GM21447 (cell line): ENCODE results near the gene UBAC1.
"Not testable (repeated sequence)": the region's sequence is repeated elsewhere in the genome, so short reads cannot be mapped to it uniquely, and the experiment has no call there.

ENCODE experiments used
- ATAC-seq: cut with Tn5 transposase; IDR thresholded peaks from one replicate; pipeline ENCODE4 v1.9.1; 2021; ENCODE audit not compliant: unreplicated experiment

Gene UBAC1

DNA sequence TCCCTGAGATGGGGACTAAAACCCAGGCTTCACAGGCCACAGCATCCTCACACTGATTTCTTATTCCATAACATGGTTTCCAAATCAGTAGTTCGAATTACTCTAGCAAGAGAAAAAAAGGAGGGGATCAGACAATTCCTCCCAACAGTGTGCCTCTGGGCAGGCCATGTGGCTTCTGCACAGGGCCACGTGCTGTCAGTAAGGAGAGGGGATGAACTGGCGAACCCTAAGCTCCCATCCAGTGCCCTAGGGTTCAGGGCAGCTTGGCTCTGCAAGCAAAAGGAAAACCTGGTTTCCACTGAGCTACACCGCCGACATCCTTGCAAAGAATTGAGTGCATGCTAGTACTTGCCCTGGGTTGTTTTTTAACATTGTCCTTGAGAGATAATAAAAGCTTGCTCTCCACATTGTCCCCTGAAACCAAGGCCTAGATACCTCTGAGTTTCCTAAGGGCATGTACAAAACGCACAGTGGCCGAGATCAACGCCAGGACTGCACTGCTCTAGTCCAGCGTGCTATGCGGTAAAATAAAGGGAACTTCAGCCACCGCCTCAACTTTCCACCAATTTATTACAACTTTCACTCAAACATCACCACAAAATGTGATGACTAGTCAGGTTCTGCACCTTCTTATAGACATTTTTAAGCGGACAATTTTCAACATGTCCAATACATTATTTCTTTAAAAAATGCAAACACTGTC is 58.4 kb downstream of the UBAC1 start:
- ATAC-seq = no peak

DNA sequence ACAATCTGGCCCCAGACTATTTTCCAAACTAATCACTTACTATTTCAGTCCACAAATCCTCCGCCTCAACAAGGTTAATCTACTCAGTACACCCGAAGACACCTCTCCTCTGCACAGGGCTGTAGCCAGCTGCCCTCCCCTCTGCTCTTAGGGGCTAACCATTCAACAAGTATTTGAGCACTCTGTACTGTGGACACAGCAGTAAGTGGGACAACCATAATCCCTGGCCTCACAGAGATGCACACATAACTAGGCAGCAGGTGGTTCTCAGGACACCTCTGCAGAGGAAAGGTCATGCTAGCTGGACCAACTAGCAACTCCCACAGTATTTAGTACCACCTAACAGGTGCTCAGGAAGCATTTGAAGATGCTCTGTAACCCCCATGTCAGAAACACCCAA is 59.3 kb downstream of the UBAC1 start:
- ATAC-seq = no peak

DNA sequence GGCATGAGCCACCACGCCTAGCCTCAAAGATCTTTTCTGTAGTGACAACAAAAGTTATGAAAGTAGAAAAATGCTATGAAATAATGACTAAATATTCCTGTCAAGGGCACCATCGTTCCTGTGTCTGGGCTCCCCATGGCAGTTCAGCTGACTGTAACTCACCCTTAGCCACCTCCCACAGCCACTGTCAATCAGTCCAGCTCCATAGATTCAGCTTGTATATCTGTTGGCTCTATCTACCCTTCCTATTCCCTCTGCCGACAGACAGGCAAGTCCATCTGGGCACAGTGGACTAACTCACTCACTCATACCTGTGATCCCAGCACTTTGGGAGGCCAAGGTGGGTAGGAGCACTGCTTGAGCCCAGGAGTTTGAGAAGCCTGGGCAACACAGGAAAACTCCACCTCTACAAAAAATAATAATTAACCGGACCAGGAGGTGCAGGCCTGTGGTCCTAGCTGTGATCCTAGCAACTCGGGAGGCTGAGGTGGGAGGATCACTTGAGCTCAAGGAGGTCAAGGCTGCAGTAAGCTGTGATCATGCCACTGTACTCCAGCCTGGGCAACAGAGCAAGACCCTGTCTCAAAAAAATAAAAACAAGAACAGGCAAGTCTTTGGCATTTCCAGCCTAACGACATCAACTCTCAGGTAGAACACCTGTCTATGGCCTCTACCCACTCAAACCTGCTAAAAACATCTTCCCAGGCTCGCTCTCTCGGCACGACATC is 60.0 kb downstream of the UBAC1 start:
- no peak for ATAC-seq

DNA sequence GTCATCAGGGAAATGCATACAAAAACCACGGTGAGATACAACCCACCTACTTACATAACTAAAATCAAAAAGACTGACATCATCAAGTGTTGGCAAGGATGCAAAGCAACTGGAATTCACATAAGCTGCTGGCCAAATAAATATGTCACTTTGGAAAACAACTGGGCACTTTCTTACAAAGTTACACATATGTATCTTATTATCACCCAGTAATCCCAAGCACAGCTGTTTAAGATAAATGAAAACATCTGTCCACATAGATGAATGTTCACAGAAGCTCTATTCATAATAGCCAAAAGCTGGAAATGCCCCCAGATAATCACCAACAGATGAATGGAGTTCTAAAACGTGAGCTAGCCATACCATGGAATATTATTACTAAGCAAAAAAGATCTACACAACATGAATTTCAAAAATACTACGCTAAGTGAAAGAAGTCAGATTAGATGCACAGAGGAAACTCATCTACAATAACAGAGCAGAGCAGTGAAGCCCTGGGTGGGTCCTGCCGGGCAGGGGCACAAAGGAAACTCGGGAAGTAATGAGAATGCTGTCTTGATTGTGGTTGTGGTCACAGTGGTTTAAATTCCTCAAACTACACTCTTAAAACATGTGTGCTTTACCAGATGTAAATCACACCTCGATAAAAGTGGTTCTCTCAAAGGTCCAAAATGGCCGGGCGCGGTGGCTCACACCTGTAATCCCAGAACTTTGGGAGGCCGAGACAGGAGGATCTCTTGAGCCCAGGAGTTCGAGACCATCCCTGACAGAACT is 62.4 kb downstream of the UBAC1 start:
- no peak for ATAC-seq

DNA sequence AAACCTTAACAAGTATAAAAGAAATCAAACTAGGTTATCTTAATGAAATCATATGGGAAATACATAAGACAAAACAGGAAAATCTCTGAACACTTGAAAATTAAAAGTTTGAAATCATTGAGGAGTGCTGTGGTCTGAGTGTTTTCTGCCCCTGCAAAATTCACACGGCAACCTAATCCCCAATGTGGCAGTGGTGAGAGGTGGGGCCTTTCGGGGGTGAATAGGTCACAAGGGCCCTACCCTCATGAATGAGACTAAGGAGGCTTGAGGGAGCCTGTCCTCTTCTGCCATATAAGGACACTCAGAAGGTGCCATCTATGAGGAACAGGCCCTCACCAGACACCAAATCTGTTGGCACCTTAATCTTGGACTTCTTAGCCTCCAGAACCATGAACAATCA is 64.5 kb downstream of the UBAC1 start:
- no peak for ATAC-seq

DNA sequence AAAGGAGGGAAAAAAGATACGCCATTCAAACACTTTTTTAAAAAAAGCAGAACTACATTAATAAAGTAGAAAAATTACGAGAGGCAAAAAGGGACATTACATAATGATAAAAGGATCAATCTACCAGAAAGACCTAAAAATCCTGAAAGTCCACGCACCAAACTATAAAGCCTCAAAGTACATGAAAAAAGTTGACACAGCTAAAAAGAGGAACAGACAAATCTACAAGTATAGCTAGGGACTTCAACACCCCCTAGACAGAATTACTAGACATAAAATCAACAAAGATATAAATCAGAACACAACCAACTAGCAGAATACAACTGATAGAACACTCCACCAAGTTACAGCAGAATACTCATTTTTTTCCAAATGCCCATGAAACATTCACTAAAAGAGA is 65.0 kb downstream of the UBAC1 start:
- ATAC-seq = no peak

DNA sequence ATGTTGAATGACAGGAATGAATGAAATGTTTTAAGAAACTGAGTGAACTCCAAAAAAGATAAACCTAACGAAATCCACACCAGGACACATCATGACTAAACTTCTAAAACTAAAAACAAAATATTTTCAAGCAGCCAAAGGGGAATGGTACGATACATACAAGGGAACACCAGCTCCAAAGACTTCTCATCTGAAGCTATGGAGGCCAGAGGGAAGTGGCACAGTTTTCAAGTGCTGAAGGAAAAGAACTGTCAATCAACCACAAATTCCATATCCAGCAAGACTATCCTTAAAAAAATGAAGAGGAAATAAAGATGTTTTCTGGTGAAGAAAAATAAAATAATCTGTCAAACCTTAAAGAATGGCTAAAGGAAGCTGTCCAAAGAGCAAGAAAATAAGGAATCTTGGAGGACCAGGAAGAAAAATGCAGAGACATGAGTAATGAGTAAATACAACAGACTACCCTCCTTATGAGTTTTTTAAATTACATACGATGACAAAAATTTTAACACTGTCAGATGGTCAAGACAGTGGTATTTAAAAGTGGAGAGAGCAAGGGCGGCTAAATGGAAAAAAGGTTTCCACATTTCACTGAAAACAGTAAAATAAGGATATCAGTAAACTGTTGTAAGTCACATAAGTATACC is 65.8 kb downstream of the UBAC1 start:
- ATAC-seq = no peak

DNA sequence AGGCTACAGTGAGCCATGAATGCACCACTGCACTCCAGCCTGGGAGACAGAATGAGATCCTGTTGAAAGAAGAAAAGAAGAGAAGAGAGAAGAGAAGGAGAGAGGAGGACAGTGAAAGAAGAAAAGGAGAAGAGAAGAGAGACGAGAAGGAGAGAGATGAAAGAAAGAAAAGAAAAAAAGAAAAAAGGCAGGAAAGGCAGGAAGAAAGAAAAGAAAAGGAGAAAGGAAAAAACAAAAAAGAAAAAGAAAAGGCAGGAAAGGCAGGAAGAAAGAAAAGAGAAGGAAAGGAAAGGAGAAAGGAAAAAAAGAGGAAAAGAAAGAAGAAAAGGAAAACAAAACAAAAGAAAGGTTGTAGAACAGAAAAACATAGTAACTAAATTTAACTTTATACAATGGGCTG is 68.1 kb downstream of the UBAC1 start:
- no peak for ATAC-seq

DNA sequence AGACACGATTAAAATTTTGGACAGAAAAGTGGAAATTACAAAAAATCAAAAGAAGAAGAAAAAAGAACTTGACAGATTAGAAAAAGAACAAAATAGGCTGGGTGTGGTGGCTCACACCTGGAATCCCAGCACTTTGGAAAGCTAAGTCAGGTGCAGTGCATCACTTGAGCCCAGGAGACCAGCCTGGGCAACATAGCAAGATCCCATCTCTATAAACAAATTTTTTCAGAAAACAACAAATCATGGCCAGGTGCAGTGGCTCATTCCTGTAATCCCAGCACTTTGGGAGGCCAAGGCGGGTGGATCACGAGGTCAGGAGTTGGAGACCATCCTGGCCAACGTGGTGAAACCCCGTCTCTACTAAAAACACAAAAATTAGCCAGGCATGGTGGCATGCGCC is 68.8 kb downstream of the UBAC1 start:
- ATAC-seq = not testable (repeated sequence)

DNA sequence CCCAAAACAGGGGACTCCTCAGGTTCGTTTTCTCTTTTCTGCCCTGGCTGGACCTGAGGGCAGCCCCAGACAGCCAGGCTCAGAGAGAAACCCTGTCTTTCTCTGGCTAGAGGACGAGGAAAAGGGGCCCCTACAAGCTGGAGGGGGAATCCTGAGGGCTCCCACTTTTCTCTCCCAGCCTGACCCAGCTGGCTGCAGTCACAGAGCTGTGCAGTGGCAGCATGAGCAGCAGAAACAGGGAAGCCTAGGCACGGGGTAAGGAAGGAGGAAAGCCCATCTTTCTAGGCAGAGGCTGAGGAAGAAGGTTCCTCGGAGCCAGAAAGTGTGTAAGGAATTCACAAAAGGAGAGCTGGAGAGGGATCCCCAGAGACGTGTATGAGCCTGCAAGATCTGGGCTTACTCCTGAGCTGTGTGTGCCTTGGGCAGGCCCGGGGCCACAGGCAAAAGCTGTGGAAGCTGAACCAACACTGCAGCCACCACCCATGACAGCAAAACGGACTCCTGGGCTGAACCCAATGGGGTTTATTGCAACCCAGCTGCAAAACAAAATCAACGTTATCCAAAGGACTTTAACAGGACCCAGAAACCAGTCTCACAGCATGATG is 70.0 kb downstream of the UBAC1 start:
- no peak for ATAC-seq

DNA sequence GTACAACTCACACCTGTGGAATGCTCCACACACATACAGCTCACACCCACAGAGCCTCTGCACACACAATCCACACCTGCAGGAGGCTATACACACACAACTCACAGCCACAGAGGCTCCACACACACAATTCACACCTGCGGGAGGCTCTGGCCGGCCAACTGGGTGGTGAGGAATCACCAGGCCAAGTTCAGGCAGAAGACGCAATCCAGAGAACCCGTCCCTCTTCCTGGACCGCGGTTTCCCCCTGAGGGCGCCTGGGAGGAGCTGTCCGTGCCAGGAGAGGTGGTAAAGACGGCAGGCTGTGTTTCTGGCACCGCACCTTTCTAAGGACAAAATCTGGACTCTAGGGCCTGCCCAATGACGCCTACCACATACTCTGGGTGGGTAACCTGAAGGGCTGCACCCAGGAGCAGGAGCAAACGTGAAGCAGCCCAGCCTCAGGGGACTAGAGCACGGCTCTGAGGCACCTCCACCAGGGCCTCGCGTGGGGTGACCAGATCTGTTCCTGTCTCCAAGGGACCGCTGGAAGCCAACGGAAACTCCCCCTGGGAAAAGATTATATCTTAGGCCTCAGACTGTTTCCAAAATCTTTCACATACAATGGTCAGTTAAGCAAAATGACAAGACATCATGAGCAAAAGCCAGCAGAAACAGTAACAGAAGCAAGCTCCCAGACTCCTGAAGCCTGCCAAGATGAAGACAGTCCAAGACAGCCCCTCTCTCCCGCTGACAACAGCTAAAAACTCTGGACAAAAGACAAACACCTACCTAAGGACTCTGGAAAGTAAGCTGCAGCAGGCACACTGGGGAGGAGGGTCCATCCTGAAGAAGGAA is 70.8 kb downstream of the UBAC1 start:
- ATAC-seq = no peak

DNA sequence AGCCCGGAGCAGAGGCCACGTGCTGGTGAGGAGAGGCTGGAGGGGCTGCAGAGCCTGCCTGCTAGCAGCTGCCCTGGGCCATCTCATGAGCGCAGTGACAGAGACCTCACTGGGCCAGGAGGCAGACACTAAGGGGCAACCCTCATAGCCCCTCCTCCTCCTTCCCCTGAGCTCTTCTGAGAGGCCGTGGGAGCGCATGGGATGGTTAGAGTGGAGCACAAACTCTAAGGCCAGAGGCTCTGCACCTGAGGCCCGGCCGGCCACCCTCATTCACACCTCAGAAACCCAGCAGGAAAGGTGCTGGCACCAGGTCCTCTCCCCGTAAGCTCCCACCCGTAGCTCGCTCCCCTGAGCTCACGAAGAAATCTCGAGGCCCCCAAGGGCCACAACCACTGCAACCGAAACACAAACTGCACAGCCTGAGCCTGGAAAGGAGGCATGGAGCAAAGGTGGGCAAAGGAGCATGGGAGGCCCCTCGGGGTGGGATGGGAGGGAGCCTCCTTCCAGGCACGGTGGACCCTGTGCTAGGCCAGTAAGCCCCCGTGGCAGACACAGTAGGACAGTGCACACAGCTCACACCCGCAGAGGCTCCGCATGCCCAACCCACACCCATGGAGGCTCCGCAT is 71.5 kb downstream of the UBAC1 start:
- no peak for ATAC-seq

DNA sequence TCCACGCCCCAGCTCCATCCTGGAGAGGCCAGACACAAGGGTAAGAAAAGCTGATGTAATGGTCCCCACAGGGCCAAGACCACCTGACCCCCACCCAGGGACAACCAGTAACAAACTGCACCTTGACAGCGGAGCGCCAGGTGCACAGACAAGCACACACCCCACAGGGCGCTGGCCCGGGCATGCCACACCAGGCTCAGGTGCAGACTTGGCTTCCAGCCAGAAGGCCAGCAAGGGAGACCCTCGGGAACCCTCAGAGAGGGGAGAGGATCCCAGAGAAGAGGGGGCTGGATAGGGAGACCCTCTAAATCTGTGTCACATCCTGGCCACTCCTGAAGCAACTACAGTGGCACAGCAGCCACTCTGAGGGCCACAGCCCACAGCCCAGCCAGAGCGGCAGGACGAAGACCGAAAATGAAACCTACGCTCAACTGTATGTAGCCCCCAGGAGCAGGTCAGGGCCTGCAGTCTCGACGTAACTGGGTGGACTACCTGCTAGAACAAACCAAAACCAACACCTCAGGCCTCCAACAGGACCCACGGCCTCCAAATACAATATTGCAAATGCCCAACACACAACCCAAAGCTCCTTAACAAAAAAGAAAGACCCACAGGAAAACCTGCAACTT is 72.3 kb downstream of the UBAC1 start:
- ATAC-seq = no peak

DNA sequence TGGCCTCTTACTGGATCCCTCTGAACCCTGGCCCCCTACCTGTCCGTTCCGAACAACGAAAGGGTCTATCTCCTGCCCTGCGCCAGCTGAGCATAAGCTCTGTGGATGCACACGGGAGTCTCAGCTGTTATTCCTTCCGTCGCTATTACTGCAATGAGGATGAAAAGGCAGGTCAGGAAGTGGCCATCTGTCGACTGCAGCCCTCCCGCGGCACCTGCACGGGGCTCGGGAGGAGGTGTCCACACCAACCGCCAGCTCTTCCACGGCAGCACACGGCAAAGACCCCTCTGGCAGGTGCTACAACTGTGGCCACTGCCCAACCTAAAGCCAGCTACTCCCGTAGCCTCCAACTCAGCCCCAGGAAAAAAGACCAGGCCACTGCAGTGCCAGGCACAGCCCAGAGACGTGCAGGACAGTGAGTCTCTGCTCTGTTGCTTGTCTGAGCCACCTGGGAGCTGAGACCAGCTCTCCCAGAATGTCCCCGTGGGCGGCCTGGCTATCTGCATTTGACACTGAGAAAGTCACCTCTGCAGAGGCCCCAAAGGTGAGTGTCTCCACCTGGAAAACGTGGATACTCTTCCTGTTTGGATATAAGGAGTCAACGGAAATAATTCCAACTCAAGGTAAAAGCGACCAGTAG is 72.9 kb downstream of the UBAC1 start:
- ATAC-seq = no peak

DNA sequence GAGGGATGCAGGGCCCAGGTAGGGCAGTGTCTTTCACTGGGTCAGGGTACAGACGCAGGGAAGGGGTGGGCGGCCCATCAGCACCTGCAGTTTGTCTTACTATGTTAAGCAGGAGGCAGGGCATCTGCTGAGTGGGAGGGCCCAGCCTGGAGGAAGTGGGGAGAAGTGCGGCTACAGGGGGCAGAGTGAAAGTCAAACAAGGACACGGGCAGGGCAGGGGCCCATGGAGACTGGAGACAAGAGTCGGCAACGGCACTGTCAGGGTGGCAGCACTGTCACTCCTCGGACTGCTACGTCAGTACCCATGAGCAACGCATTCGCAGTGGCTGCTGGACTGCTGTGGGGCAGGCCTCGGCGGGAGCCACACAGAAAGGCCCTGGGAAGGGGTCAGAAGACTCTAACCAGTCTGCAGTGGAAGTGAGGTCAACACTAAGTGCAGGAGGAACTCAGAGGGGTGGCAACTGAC is 73.6 kb downstream of the UBAC1 start:
- peak; percentile 79 for ATAC-seq

DNA sequence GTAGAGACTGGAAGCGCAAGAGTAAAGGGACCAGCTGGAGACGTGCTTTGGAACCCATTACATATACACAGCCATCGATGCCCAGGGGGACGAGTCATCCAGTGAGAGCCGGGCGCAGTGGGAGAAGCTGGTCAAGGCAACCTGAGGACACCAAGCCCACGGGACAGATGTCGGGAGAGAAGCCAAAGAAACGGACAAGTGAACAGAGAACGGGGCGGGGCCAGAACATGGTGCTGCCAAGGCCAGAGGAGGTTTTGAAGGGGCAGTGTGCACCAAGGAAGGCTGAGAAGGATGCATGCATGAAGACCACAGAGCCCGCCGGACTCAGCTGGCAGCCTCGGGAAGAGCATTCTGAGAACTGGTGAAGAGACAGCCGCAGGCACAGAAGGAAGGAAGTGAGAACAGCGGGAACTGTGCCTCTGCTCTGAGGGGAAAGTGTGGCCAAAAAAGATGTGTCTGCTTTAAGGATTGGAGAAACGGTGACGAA is 74.1 kb downstream of the UBAC1 start:
- no peak for ATAC-seq

DNA sequence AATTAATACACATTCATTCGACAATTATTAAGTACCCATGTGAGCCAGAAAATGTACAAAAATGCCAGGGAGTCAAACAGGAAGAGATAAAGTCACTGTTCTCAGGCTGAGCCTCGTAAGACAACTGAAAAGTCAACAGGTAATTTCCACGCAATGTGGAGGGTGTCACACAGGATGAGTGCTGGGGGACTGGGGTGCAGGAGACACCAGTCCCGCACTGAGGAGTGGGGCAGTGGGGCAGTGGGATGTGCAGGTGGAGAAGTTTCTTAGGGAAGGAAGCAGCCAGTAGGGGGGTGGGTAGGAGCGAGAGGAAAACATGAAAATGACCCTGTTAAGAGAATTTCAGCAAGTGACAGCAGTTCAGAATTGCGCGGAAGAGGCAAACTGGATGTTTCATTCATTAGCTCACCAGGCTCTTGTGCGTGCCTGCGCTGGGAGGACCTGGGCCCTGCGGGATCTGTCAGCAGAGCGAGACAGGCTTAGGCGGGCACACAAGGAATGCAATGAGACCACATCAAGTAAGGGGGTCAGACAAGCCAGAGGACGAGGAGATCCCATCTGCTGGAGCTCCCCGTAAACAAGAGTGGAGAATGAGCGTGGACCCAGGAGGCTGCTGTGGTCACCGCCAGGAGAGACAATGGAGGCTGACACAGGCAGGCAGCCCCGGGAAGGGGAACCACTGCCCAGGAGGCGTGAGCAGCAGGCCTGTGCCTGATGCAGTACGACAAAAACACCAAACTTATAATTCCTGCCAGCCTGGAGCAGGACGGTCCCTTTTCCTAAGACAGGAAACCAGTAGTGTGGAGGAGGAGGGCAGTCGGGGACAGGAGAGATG is 74.8 kb downstream of the UBAC1 start:
- ATAC-seq = no peak
